HEK293 (cell line): ENCODE data around the gene KANTR.
A peak's percentile ranks its signal among the peaks of the same experiment; 100 is the strongest.

Source experiments
- CTCF ChIA-PET: fragments of 350-600 bp; formaldehyde crosslinking; extraction: SDS; loops from one replicate; lab custom pipeline; 2021; ENCODE audit warnings: antibody characterized with exemption; lab: Yijun Ruan, JAX
- POLR2A ChIA-PET: fragments of 300-600 bp; formaldehyde crosslinking; extraction: SDS; loops from one replicate; lab custom pipeline; 2020; ENCODE audit warnings: antibody characterized with exemption, inconsistent platforms; lab: Yijun Ruan, JAX
- H3K27ac ChIP-seq: fragments of 200-500 bp; sonication (Bioruptor generic); 2 replicates; pipeline ENCODE4 v1.5.1; 2014; ENCODE audit warnings: low read depth, low read length, control low read depth, inconsistent platforms; ENCODE audit errors: extremely low read depth
- H3K36me3 ChIP-seq, 2 experiments: fragments of 200-500 bp in 1 of 2; sonication (Bioruptor generic) in 1 of 2; 1 replicate in 1 of 2; 2 replicates in 1 of 2; pipeline ENCODE4 v1.5.1; 2014 to 2017; ENCODE audit warnings: inconsistent platforms in 2 of 2, low read length in 2 of 2; ENCODE audit not compliant: control insufficient read depth in 2 of 2, insufficient read depth in 1 of 2
- H3K4me1 ChIP-seq: fragments of 200-500 bp; sonication (Bioruptor generic); 2 replicates; pipeline ENCODE4 v1.5.1; 2014; ENCODE audit warnings: mild to moderate bottlenecking, low read length, inconsistent platforms; ENCODE audit not compliant: control insufficient read depth, insufficient read depth
- H3K4me3 ChIP-seq: 2 replicates; pipeline ENCODE4 v1.5.1; 2011; ENCODE audit warnings: low read depth, mild to moderate bottlenecking, control low read depth, low read length, moderate library complexity
- H3K9me3 ChIP-seq: fragments of 200-500 bp; sonication (Bioruptor generic); 2 replicates; pipeline ENCODE4 v1.5.1; 2014; ENCODE audit warnings: low read depth, low read length, inconsistent platforms; ENCODE audit not compliant: control insufficient read depth, insufficient read depth
- GLIS1 ChIP-seq: fragments of 450-650 bp; formaldehyde crosslinking; IDR thresholded peaks from 2 replicates; pipeline ENCODE4 v1.5.1; 2016; ENCODE audit warnings: missing biosample characterization, missing genetic modification characterization
- HIC1 ChIP-seq: fragments of 450-650 bp; formaldehyde crosslinking; IDR thresholded peaks from 2 replicates; pipeline ENCODE4 v1.5.1; 2016; ENCODE audit warnings: missing biosample characterization, missing genetic modification characterization
- KLF7 ChIP-seq: fragments of 450-650 bp; formaldehyde crosslinking; IDR thresholded peaks from 2 replicates; pipeline ENCODE4 v1.5.1; 2016; ENCODE audit warnings: missing biosample characterization, missing genetic modification characterization, borderline replicate concordance
- OSR2 ChIP-seq: fragments of 450-650 bp; formaldehyde crosslinking; IDR thresholded peaks from 2 replicates; pipeline ENCODE4 v1.5.1; 2016; ENCODE audit warnings: missing biosample characterization, missing genetic modification characterization
- REST ChIP-seq: fragments of 450-650 bp; formaldehyde crosslinking; IDR thresholded peaks from 2 replicates; pipeline ENCODE4 v1.5.1; 2016; ENCODE audit warnings: missing biosample characterization, missing genetic modification characterization
- SETDB1 ChIP-seq: IDR thresholded peaks from one replicate; pipeline ENCODE4 v1.6.1; 2017; ENCODE audit warnings: mild to moderate bottlenecking, low read length, moderate library complexity, mixed read lengths; ENCODE audit not compliant: insufficient read length
- SP3 ChIP-seq: fragments of 450-650 bp; formaldehyde crosslinking; IDR thresholded peaks from 2 replicates; pipeline ENCODE4 v1.5.1; 2016; ENCODE audit warnings: missing biosample characterization, missing genetic modification characterization
- ZBTB10 ChIP-seq: fragments of 450-650 bp; formaldehyde crosslinking; IDR thresholded peaks from 2 replicates; pipeline ENCODE4 v1.5.1; 2016; ENCODE audit warnings: missing biosample characterization, missing genetic modification characterization
- ZBTB20 ChIP-seq: fragments of 450-650 bp; formaldehyde crosslinking; IDR thresholded peaks from 2 replicates; pipeline ENCODE4 v1.5.1; 2016; ENCODE audit warnings: missing biosample characterization, missing genetic modification characterization
- ZNF16 ChIP-seq: fragments of 450-650 bp; formaldehyde crosslinking; IDR thresholded peaks from 2 replicates; pipeline ENCODE4 v1.5.1; 2016; ENCODE audit warnings: low read depth, missing biosample characterization, missing genetic modification characterization
- ZNF221 ChIP-seq: fragments of 450-650 bp; formaldehyde crosslinking; IDR thresholded peaks from 2 replicates; pipeline ENCODE4 v1.5.1; 2017; ENCODE audit warnings: missing biosample characterization, missing genetic modification characterization, borderline replicate concordance
- ZNF223 ChIP-seq: fragments of 450-650 bp; formaldehyde crosslinking; IDR thresholded peaks from 2 replicates; pipeline ENCODE4 v1.5.1; 2016; ENCODE audit warnings: missing biosample characterization, missing genetic modification characterization
- ZNF23 ChIP-seq: fragments of 450-650 bp; formaldehyde crosslinking; IDR thresholded peaks from 2 replicates; pipeline ENCODE4 v1.5.1; 2016; ENCODE audit warnings: missing biosample characterization, missing genetic modification characterization, borderline replicate concordance
- ZNF239 ChIP-seq: fragments of 450-650 bp; formaldehyde crosslinking; IDR thresholded peaks from 2 replicates; pipeline ENCODE4 v1.5.1; 2016; ENCODE audit warnings: missing biosample characterization, missing genetic modification characterization
- ZNF354C ChIP-seq: fragments of 450-650 bp; formaldehyde crosslinking; IDR thresholded peaks from 2 replicates; pipeline ENCODE4 v1.5.1; 2016; ENCODE audit warnings: missing biosample characterization, missing genetic modification characterization, low read depth, borderline replicate concordance
- ZNF362 ChIP-seq: fragments of 450-650 bp; formaldehyde crosslinking; IDR thresholded peaks from 2 replicates; pipeline ENCODE4 v1.5.1; 2016; ENCODE audit warnings: missing biosample characterization, missing genetic modification characterization
- ZNF521 ChIP-seq: fragments of 450-650 bp; formaldehyde crosslinking; IDR thresholded peaks from 2 replicates; pipeline ENCODE4 v1.5.1; 2017; ENCODE audit warnings: missing biosample characterization, mild to moderate bottlenecking, missing genetic modification characterization
- ZNF558 ChIP-seq: fragments of 450-650 bp; formaldehyde crosslinking; IDR thresholded peaks from 2 replicates; pipeline ENCODE4 v1.5.1; 2016; ENCODE audit warnings: missing biosample characterization, missing genetic modification characterization
- ZNF585B ChIP-seq: fragments of 450-650 bp; formaldehyde crosslinking; IDR thresholded peaks from 2 replicates; pipeline ENCODE4 v1.5.1; 2016; ENCODE audit warnings: missing biosample characterization, missing genetic modification characterization
- ZNF768 ChIP-seq: fragments of 450-650 bp; formaldehyde crosslinking; IDR thresholded peaks from 2 replicates; pipeline ENCODE4 v1.5.1; 2018; ENCODE audit warnings: missing biosample characterization, mild to moderate bottlenecking, missing genetic modification characterization
- ZNF776 ChIP-seq: fragments of 450-650 bp; formaldehyde crosslinking; IDR thresholded peaks from 2 replicates; pipeline ENCODE4 v1.5.0; 2017; ENCODE audit warnings: missing biosample characterization, missing genetic modification characterization, borderline replicate concordance
- ZSCAN4 ChIP-seq: fragments of 450-650 bp; formaldehyde crosslinking; IDR thresholded peaks from 2 replicates; pipeline ENCODE4 v1.5.1; 2017; ENCODE audit warnings: missing biosample characterization, missing genetic modification characterization

Gene KANTR

GRCh38 chrX:53048169-53049126 is 45.5 kb upstream of the KANTR start, which contains the start of gene GPR173 (continued):
- TF ChIP-seq ZBTB10 (no peak), ZNF521 (tag by site-specific recombination) (no peak), OSR2 (tag by site-specific recombination) (no peak), REST (tag by site-specific recombination) (no peak), ZNF585B (no peak), HIC1 (tag by site-specific recombination) (no peak), ZNF223 (tag by site-specific recombination) (no peak), ZNF558 (tag by site-specific recombination) (no peak), ZBTB20 (peak; percentile 51; the same call in 1 of the 2 replicates), ZNF776 (no peak), GLIS1 (peak; percentile 10; the same call in 1 of the 2 replicates), ZNF221 (no peak), KLF7 (tag by site-specific recombination) (no peak), SP3 (tag by site-specific recombination) (peak; percentile 94), ZNF23 (no peak)

- H3K4me3 ChIP-seq: peak overlapping the region; percentile 49
- H3K4me1 ChIP-seq: no peaks in the 10 kb centered on the region
- CTCF ChIA-PET: no interaction called here
- H3K27ac ChIP-seq: no peak overlapping the region
- TF ChIP-seq ZNF239 (no peak), ZBTB20 (no peak), ZSCAN4 (tag by site-specific recombination) (no peak), ZNF354C (tag by site-specific recombination) (no peak), ZNF768 (tag by site-specific recombination) (no peak), ZNF362 (tag by site-specific recombination) (no peak), ZNF16 (tag by site-specific recombination) (no peak), SETDB1 (no peak)
- no peaks in the 10 kb centered on the region for H3K9me3 ChIP-seq
- no peaks in the 10 kb centered on the region; a peak in 1 of 3 replicates for H3K36me3 ChIP-seq
- POLR2A ChIA-PET: no interaction called here
Observed at GRCh38 chrX:53049127-53049517, 44.8 kb upstream of the KANTR start.
